ENCODE results near the gene PALM2AKAP2. TPM values are rescaled to one million over a fixed set of nuclear protein-coding genes. Genes with fewer than 3 reads are reported as not detected.

Gene PALM2AKAP2
- total RNA-seq, 6 experiments from 2014 or later = 20.1 to 35.1 (median 22.7) TPM

DNA sequence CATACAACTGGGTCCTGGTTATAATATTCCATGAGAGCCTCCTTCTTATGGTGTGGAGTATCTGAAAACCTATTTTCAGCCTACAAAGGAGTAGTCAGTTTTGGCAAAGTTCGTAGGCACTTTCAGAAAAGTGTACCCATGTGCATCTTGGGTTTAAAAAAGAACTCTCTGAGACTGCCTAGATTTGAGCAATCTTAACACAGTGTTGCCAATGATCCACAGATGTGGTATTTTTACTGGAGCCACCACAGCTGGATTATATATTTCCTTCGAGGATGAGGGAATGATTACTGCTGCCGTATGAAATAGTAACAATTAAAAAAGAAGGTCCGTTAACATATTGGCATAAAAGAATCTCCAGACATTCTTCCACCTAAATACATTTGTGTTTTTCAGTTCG lies 1.1 kb downstream of the PALM2AKAP2 start:
- Mint-ChIP-seq H3K9me3 (no peaks in the 10 kb centered on the region), H3K27me3 (ENCODE audit: insufficient read depth) (peaks cover 3% of the 10 kb centered on the region), H3K36me3 (ENCODE audit: low read depth) (no peaks in the 10 kb centered on the region; the same call in none of the 2 replicates), H3K27ac (peak overlapping the region; percentile 86), H3K4me3 (peak overlapping the region; percentile 96), H3K4me1 (ENCODE audit: low read depth) (peaks cover 22% of the 10 kb centered on the region)
- TF ChIP-seq, protein P1, sequence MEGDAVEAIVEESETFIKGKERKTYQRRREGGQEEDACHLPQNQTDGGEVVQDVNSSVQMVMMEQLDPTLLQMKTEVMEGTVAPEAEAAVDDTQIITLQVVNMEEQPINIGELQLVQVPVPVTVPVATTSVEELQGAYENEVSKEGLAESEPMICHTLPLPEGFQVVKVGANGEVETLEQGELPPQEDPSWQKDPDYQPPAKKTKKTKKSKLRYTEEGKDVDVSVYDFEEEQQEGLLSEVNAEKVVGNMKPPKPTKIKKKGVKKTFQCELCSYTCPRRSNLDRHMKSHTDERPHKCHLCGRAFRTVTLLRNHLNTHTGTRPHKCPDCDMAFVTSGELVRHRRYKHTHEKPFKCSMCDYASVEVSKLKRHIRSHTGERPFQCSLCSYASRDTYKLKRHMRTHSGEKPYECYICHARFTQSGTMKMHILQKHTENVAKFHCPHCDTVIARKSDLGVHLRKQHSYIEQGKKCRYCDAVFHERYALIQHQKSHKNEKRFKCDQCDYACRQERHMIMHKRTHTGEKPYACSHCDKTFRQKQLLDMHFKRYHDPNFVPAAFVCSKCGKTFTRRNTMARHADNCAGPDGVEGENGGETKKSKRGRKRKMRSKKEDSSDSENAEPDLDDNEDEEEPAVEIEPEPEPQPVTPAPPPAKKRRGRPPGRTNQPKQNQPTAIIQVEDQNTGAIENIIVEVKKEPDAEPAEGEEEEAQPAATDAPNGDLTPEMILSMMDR (IDR thresholded peaks at IDR 0.05) = no peak
- DNase-seq = no peak

DNA sequence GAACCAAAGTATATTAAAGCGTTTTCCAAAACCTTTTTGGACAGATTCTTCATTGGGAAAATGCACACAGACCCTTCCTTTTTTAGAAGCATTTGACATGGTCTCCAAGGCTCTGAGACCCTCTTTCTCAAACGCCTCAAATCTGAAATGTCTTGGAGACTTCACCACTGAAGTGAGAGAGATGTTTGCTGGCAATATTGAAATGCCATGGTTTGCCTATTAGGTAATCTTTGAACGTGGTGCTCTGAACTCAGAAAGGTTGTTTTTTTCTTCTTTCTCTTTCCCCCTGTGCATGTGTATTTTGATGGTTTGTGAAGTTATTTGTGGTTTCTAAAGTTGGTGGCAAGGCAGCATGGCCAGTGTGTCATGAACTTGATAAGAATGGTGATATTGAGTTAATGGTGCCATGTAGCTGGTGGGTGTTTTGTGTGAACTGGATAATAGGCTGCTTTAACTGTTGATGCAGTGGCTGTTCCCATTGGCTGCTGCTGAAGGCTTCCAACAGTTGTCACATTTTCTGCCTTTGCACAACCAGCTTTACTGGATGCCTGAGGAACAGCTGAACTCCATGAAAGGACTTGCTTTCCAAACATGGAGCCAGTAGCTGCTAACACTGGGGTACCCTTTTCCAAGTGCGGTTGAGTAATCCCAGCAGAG lies 1.7 kb downstream of the PALM2AKAP2 start:
- no peaks in the 10 kb centered on the region for H3K9me3 Mint-ChIP-seq
- no peaks in the 10 kb centered on the region; the same call in none of the 2 replicates for H3K36me3 Mint-ChIP-seq (ENCODE audit: low read depth)
- H3K4me1 Mint-ChIP-seq (ENCODE audit: low read depth) = peaks cover 26% of the 10 kb centered on the region
- H3K4me3 Mint-ChIP-seq = peak overlapping the region; percentile 96
- peak overlapping the region; percentile 86 for H3K27ac Mint-ChIP-seq
- DNase-seq = peak; percentile 37
- peaks cover 3% of the 10 kb centered on the region for H3K27me3 Mint-ChIP-seq (ENCODE audit: insufficient read depth)
- TF ChIP-seq, protein P1 (IDR thresholded peaks at IDR 0.05) = no peak

DNA sequence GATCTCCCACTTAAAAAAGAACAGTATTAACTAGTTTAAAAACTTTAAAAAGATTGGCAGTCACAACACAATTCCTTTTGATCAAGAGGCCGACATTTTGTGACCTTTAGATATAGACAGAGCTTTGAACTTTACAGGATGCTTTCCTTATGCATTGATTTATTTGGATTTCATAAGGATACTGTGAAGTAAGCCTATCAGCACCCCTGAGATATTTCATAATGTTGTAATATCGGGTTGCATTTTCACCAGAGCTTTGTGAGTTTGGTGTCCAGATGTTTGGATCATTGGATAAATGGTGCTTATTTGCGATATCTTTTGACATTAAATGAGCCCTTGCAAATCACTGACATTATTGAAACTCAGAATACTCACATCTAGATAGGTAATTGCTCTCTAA lies 7.7 kb downstream of the PALM2AKAP2 start:
- Mint-ChIP-seq H3K36me3 (ENCODE audit: low read depth) (no peaks in the 10 kb centered on the region; the same call in 1 of the 2 replicates), H3K27me3 (ENCODE audit: insufficient read depth) (no peaks in the 10 kb centered on the region; the same call in none of the 2 replicates), H3K9me3 (no peaks in the 10 kb centered on the region), H3K4me1 (ENCODE audit: low read depth) (peaks cover 61% of the 10 kb centered on the region), H3K4me3 (no peak overlapping the region), H3K27ac (no peak overlapping the region)
- TF ChIP-seq, protein P1 (IDR thresholded peaks at IDR 0.05) = no peak
- DNase-seq = no peak

DNA sequence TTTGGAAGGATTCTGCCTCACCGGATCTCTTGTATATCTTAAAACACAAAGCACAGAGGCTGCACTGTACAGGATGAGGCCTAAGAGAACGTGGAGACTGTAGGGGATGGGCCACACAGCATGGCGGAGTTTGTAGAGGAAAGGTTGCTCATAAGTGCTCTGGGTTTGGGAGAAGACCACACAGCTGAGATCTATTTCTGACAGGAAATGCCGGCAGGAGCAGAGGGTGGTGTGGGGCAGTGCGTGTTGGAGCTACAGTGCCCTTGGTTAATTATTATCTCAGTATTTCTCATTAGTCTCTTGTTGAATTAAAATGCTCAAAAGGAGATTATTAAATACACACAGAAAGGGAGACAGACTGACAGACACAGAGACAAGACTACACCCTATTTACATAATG lies 9.6 kb downstream of the PALM2AKAP2 start:
- H3K36me3 Mint-ChIP-seq (ENCODE audit: low read depth) = no peaks in the 10 kb centered on the region; the same call in 1 of the 2 replicates
- no peak overlapping the region for H3K4me3 Mint-ChIP-seq
- H3K27me3 Mint-ChIP-seq (ENCODE audit: insufficient read depth) = no peaks in the 10 kb centered on the region; the same call in none of the 2 replicates
- DNase-seq = no peak
- H3K27ac Mint-ChIP-seq = no peak overlapping the region
- peaks cover 70% of the 10 kb centered on the region for H3K4me1 Mint-ChIP-seq (ENCODE audit: low read depth)
- TF ChIP-seq, protein P1 (IDR thresholded peaks at IDR 0.05) = no peak
- no peaks in the 10 kb centered on the region for H3K9me3 Mint-ChIP-seq

DNA sequence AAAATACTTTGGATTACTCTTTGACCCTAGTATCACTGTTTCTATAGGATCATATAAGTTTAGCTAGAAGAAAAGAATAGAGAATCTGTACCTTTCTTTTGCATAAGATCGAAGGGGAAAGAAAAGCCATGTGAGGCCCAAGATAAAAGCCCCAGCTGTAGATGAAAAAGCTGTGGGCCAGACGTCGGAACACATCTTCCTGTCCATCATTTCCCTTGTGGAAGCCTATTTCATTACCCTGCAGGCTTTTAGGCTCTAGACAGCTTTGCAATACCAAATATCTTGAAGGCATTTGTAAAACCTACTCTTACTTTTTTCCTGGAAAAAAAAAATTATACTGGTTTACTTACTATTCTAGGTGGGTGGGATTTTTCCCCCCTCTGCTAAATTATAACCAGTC lies 10.0 kb downstream of the PALM2AKAP2 start:
- no peak for DNase-seq
- Mint-ChIP-seq H3K27me3 (ENCODE audit: insufficient read depth) (no peaks in the 10 kb centered on the region; the same call in none of the 2 replicates), H3K27ac (no peak overlapping the region), H3K4me1 (ENCODE audit: low read depth) (peaks cover 73% of the 10 kb centered on the region), H3K4me3 (no peak overlapping the region), H3K9me3 (no peaks in the 10 kb centered on the region), H3K36me3 (ENCODE audit: low read depth) (no peaks in the 10 kb centered on the region; the same call in 1 of the 2 replicates)
- TF ChIP-seq, protein P1 (IDR thresholded peaks at IDR 0.05) = no peak
